H1 (cell line): ENCODE measurements around the gene SNRNP70. TPM values are rescaled to one million over a fixed set of nuclear protein-coding genes. Genes with fewer than 3 reads are reported as not detected.

ENCODE experiments used
- ATF3 ChIP-seq: IDR thresholded peaks from 2 replicates; pipeline ENCODE4 v1.6.1; 2011; ENCODE audit warnings: low read depth, mild to moderate bottlenecking, low read length; ENCODE audit not compliant: insufficient read depth
- BRCA1 ChIP-seq: IDR thresholded peaks from 2 replicates; pipeline ENCODE4 v1.6.1; 2012; ENCODE audit warnings: low read depth, low read length, improper control_type of control experiment
- CTCF ChIP-seq, 3 experiments: IDR thresholded peaks; 1 replicate in 2 of 3; 2 replicates in 1 of 3; pipeline versions ENCODE4 v1.5.1 to v1.6.1; 2011; ENCODE audit warnings: low read length in 3 of 3, mild to moderate bottlenecking in 3 of 3, inconsistent platforms in 2 of 3, low read depth in 1 of 3, moderate library complexity in 1 of 3; ENCODE audit not compliant: insufficient read depth in 1 of 3; ENCODE audit errors: control extremely low read depth in 1 of 3
- GTF2F1 ChIP-seq: IDR thresholded peaks from 2 replicates; pipeline ENCODE4 v1.6.1; 2012; ENCODE audit warnings: low read depth, low read length, improper control_type of control experiment, borderline replicate concordance
- RFX5 ChIP-seq: IDR thresholded peaks from 2 replicates; pipeline ENCODE4 v1.6.1; 2011; ENCODE audit warnings: low read depth, low read length, improper control_type of control experiment, borderline replicate concordance
- RNF2 ChIP-seq: fragments of 200-900, 300-1000 bp; sonication (generic); IDR thresholded peaks from 2 replicates; pipeline ENCODE4 v1.7.1; 2016; ENCODE audit warnings: borderline replicate concordance, low read depth, mild to moderate bottlenecking, antibody characterized with exemption, low read length; ENCODE audit not compliant: poor library complexity, severe bottlenecking; ENCODE audit errors: missing control alignments
- SIN3A ChIP-seq, 2 experiments: IDR thresholded peaks in 1 of 2; conservative IDR thresholded peaks in 1 of 2; 2 replicates each; pipeline ENCODE4 v1.6.1; 2011 to 2012; ENCODE audit warnings: low read length in 2 of 2, improper control_type of control experiment in 1 of 2, low read depth in 1 of 2, mild to moderate bottlenecking in 1 of 2
- polyA plus RNA-seq, 7 experiments: library from polyadenylated mRNA; depleted of rRNA in 3 of 7; stranded (reverse) in 5 of 7; unstranded in 2 of 7; fragments of >200 nt in 5 of 7; fragments of 200-250 nt in 2 of 7; gene quantifications; 1 replicate in 5 of 7; 2 replicates in 1 of 7; 4 replicates in 1 of 7; pipeline versions ENCODE4 v1.2.1 to v1.2.3, GENCODE V29; 2011 to 2013; ENCODE audit warnings: missing spikeins in 2 of 7, mixed read lengths in 2 of 7
- total RNA-seq: library from RNA; stranded (reverse); fragmentation: NEBNext Ultra II Directional; extraction: Animal tissue kit (Norgen Biotek cat#: 25700); gene quantifications from 2 replicates; pipeline ENCODE4 v1.2.1, GENCODE V29; 2021

Gene SNRNP70
- total and polyA plus RNA-seq, 2 of the 8 experiments (the other 6 are each of a cell fraction or from before 2014, with no cell fraction given), result 231 to 235 TPM

GRCh38 chr19:49140951-49141350 is 55.7 kb downstream of the SNRNP70 start (continued):
- TF ChIP-seq RNF2, result no peak
- TF ChIP-seq CTCF (IDR thresholded peaks at IDR 0.05; ENCODE audit: control extremely low read depth in 1 of 3, insufficient read depth in 1 of 3, low read depth in 1 of 3, low read length in 3 of 3), result no peak
- TF ChIP-seq SIN3A (conservative IDR thresholded peaks at IDR 0.05 in 1 of 2, IDR thresholded peaks at IDR 0.05 in 1 of 2; ENCODE audit: low read depth in 1 of 2, low read length in 2 of 2), result no peak
- TF ChIP-seq ATF3, result no peak
- no peak for TF ChIP-seq GTF2F1
- no peak for TF ChIP-seq RFX5
- TF ChIP-seq BRCA1, result no peak
